Measurements from ENCODE around the gene ZFAND3.

The ZFAND3 gene

GRCh38 chr6:38157905-38158304 lies 338.4 kb downstream of the ZFAND3 start:
- Histone ChIP-seq H3K9ac (ENCODE audit: low read length) (no peak overlapping the region), H3K4me3 (ENCODE audit: low read depth in 1 of 2, low read length in 2 of 2) (no peak overlapping the region), H3K27ac (ENCODE audit: low read depth, low read length) (no peak overlapping the region), H3K4me1 (ENCODE audit: insufficient read depth, low read length) (no peaks in the 10 kb centered on the region), H3K9me3 (ENCODE audit: low read length) (no peaks in the 10 kb centered on the region), H3K36me3 (ENCODE audit: insufficient read depth, low read length) (peaks cover 1% of the 10 kb centered on the region), H3K27me3 (ENCODE audit: control insufficient read depth in 1 of 2, insufficient read depth in 2 of 2, low read length in 2 of 2) (no peaks in the 10 kb centered on the region)

- Histone ChIP-seq H3K36me3 (ENCODE audit: insufficient read depth, low read length) (no peaks in the 10 kb centered on the region), H3K27ac (ENCODE audit: low read depth, low read length) (no peak overlapping the region), H3K9ac (ENCODE audit: low read length) (no peak overlapping the region), H3K27me3 (ENCODE audit: control insufficient read depth in 1 of 2, insufficient read depth in 2 of 2, low read length in 2 of 2) (no peaks in the 10 kb centered on the region), H3K4me3 (ENCODE audit: low read depth in 1 of 2, low read length in 2 of 2) (no peak overlapping the region), H3K9me3 (ENCODE audit: low read length) (no peaks in the 10 kb centered on the region), H3K4me1 (ENCODE audit: insufficient read depth, low read length) (no peaks in the 10 kb centered on the region)
Observed at GRCh38 chr6:38158762-38159350, 339.3 kb downstream of the ZFAND3 start.

- H3K4me3 ChIP-seq (ENCODE audit: low read depth in 1 of 2, low read length in 2 of 2) = no peak overlapping the region
- H3K36me3 ChIP-seq (ENCODE audit: insufficient read depth, low read length) = no peaks in the 10 kb centered on the region
- H3K27me3 ChIP-seq (ENCODE audit: control insufficient read depth in 1 of 2, insufficient read depth in 2 of 2, low read length in 2 of 2) = no peaks in the 10 kb centered on the region
- H3K9ac ChIP-seq (ENCODE audit: low read length) = no peak overlapping the region
- no peaks in the 10 kb centered on the region for H3K4me1 ChIP-seq (ENCODE audit: insufficient read depth, low read length)
- no peaks in the 10 kb centered on the region for H3K9me3 ChIP-seq (ENCODE audit: low read length)
- no peak overlapping the region for H3K27ac ChIP-seq (ENCODE audit: low read depth, low read length)
Observed at GRCh38 chr6:38159596-38159995, 340.1 kb downstream of the ZFAND3 start.

- H3K9ac ChIP-seq (ENCODE audit: low read length) = no peak overlapping the region
- no peaks in the 10 kb centered on the region for H3K9me3 ChIP-seq (ENCODE audit: low read length)
- no peak overlapping the region for H3K27ac ChIP-seq (ENCODE audit: low read depth, low read length)
- H3K4me1 ChIP-seq (ENCODE audit: insufficient read depth, low read length) = no peaks in the 10 kb centered on the region
- no peaks in the 10 kb centered on the region for H3K36me3 ChIP-seq (ENCODE audit: insufficient read depth, low read length)
- H3K4me3 ChIP-seq (ENCODE audit: low read depth in 1 of 2, low read length in 2 of 2) = no peak overlapping the region
- no peaks in the 10 kb centered on the region for H3K27me3 ChIP-seq (ENCODE audit: control insufficient read depth in 1 of 2, insufficient read depth in 2 of 2, low read length in 2 of 2)
Observed at GRCh38 chr6:38160831-38161230, 341.3 kb downstream of the ZFAND3 start.

GRCh38 chr6:38161331-38161730 lies 341.8 kb downstream of the ZFAND3 start:
- Histone ChIP-seq H3K4me3 (ENCODE audit: low read depth in 1 of 2, low read length in 2 of 2) (no peak overlapping the region), H3K9ac (ENCODE audit: low read length) (no peak overlapping the region), H3K9me3 (ENCODE audit: low read length) (no peaks in the 10 kb centered on the region), H3K27ac (ENCODE audit: low read depth, low read length) (no peak overlapping the region), H3K36me3 (ENCODE audit: insufficient read depth, low read length) (no peaks in the 10 kb centered on the region), H3K27me3 (ENCODE audit: control insufficient read depth in 1 of 2, insufficient read depth in 2 of 2, low read length in 2 of 2) (no peaks in the 10 kb centered on the region), H3K4me1 (ENCODE audit: insufficient read depth, low read length) (no peaks in the 10 kb centered on the region)

GRCh38 chr6:38161754-38162492 lies 342.4 kb downstream of the ZFAND3 start:
- Histone ChIP-seq H3K27me3 (ENCODE audit: control insufficient read depth in 1 of 2, insufficient read depth in 2 of 2, low read length in 2 of 2) (no peaks in the 10 kb centered on the region), H3K9ac (ENCODE audit: low read length) (no peak overlapping the region), H3K9me3 (ENCODE audit: low read length) (no peaks in the 10 kb centered on the region), H3K27ac (ENCODE audit: low read depth, low read length) (no peak overlapping the region), H3K4me1 (ENCODE audit: insufficient read depth, low read length) (no peaks in the 10 kb centered on the region), H3K36me3 (ENCODE audit: insufficient read depth, low read length) (no peaks in the 10 kb centered on the region), H3K4me3 (ENCODE audit: low read depth in 1 of 2, low read length in 2 of 2) (no peak overlapping the region)

GRCh38 chr6:38162493-38163185 lies 343.1 kb downstream of the ZFAND3 start:
- Histone ChIP-seq H3K27ac (ENCODE audit: low read depth, low read length) (no peak overlapping the region), H3K36me3 (ENCODE audit: insufficient read depth, low read length) (no peaks in the 10 kb centered on the region), H3K9ac (ENCODE audit: low read length) (no peak overlapping the region), H3K4me1 (ENCODE audit: insufficient read depth, low read length) (no peaks in the 10 kb centered on the region), H3K27me3 (ENCODE audit: control insufficient read depth in 1 of 2, insufficient read depth in 2 of 2, low read length in 2 of 2) (no peaks in the 10 kb centered on the region), H3K4me3 (ENCODE audit: low read depth in 1 of 2, low read length in 2 of 2) (no peak overlapping the region), H3K9me3 (ENCODE audit: low read length) (no peaks in the 10 kb centered on the region)

GRCh38 chr6:38163186-38164130 lies 343.9 kb downstream of the ZFAND3 start:
- Histone ChIP-seq H3K4me1 (ENCODE audit: insufficient read depth, low read length) (no peaks in the 10 kb centered on the region), H3K4me3 (ENCODE audit: low read depth in 1 of 2, low read length in 2 of 2) (no peak overlapping the region), H3K36me3 (ENCODE audit: insufficient read depth, low read length) (no peaks in the 10 kb centered on the region), H3K27ac (ENCODE audit: low read depth, low read length) (no peak overlapping the region), H3K9me3 (ENCODE audit: low read length) (no peaks in the 10 kb centered on the region), H3K9ac (ENCODE audit: low read length) (no peak overlapping the region), H3K27me3 (ENCODE audit: control insufficient read depth in 1 of 2, insufficient read depth in 2 of 2, low read length in 2 of 2) (no peaks in the 10 kb centered on the region)

- Histone ChIP-seq H3K4me3 (ENCODE audit: low read depth in 1 of 2, low read length in 2 of 2) (no peak overlapping the region), H3K4me1 (ENCODE audit: insufficient read depth, low read length) (no peaks in the 10 kb centered on the region), H3K27ac (ENCODE audit: low read depth, low read length) (no peak overlapping the region), H3K27me3 (ENCODE audit: control insufficient read depth in 1 of 2, insufficient read depth in 2 of 2, low read length in 2 of 2) (no peaks in the 10 kb centered on the region), H3K9me3 (ENCODE audit: low read length) (no peaks in the 10 kb centered on the region), H3K36me3 (ENCODE audit: insufficient read depth, low read length) (no peaks in the 10 kb centered on the region), H3K9ac (ENCODE audit: low read length) (no peak overlapping the region)
Observed at GRCh38 chr6:38164131-38164481, 344.6 kb downstream of the ZFAND3 start.

GRCh38 chr6:38164671-38165108 lies 345.2 kb downstream of the ZFAND3 start:
- Histone ChIP-seq H3K4me3 (ENCODE audit: low read depth in 1 of 2, low read length in 2 of 2) (no peak overlapping the region), H3K27me3 (ENCODE audit: control insufficient read depth in 1 of 2, insufficient read depth in 2 of 2, low read length in 2 of 2) (no peaks in the 10 kb centered on the region), H3K36me3 (ENCODE audit: insufficient read depth, low read length) (no peaks in the 10 kb centered on the region), H3K9me3 (ENCODE audit: low read length) (no peaks in the 10 kb centered on the region), H3K4me1 (ENCODE audit: insufficient read depth, low read length) (no peaks in the 10 kb centered on the region), H3K27ac (ENCODE audit: low read depth, low read length) (no peak overlapping the region), H3K9ac (ENCODE audit: low read length) (no peak overlapping the region)

Data from muscle layer of colon (tissue), 2 donors.